Loucy (cell line): Measurements from ENCODE around the gene GARIN5A.

ENCODE experiments used
- CTCF ChIP-seq: fragments of 200-600 bp; sonication (generic); conservative IDR thresholded peaks from 2 replicates; pipeline ENCODE4 v1.5.1; 2014; ENCODE audit warnings: mild to moderate bottlenecking, antibody characterized with exemption, low read length
- EZH2phosphoT487 ChIP-seq: fragments of 200-600 bp; IDR thresholded peaks from 2 replicates; pipeline ENCODE4 v1.6.1; 2018; ENCODE audit warnings: antibody characterized with exemption, mild to moderate bottlenecking, moderate library complexity, borderline replicate concordance

DNA sequence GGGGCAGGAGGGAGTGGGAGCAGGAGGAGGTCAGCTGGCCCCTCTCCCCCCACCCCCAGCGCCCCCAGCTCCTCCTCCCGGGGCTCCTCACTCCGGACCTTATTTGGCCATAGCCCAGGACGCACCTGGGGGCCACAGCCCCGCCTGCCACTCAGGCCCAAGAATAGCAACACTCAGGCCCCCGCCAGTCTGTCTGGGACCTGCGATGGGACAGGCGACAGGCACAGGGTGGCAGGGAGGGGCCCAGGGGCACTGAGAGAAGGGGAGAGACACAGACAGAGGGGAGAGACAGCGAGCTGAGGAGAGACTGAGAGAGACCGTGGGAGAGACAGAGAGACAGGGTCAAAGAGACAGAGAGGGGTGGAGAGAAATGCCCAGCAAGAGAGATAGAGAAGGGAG is 24.1 kb upstream of the GARIN5A start:
- no peak for TF ChIP-seq CTCF
- no peak for TF ChIP-seq EZH2phosphoT487
